Measurements from ENCODE around the gene ITGB1BP1. TPM values are rescaled to one million over a fixed set of nuclear protein-coding genes. Genes with fewer than 3 reads are reported as not detected.
A peak's percentile ranks its signal among the peaks of the same experiment; 100 is the strongest.

Gene ITGB1BP1
- total RNA-seq, 4 donors from 2014 or later, result 14.3 to 39.1 (median 32.6) TPM

DNA sequence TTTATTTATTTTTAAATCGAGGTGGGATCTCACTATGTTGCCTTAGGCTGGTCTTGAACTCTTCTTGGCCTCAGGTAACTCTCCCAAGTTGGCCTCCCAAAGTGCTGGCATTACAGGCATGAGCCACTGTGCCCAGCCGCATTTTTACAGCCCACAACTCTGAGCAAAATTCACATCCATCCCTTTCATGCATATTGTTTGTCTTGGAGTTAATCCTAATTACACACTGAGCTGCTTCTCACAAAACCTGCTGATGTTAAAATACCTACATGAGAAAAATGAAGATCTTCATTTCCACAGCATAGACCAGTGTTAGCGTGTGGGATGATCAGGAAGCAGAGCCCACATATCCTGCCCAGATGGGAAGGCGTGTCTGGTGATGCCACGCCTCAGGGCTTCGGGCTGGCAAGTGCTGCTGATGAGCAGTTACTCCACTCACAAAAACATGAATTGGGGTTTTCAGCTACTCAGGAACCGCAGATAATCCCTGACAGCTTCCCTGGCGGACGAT is 14.6 kb downstream of the ITGB1BP1 start:
- WGBS, 2 donors, result 42 to 60% methylated on average over 6 to 8 of the region's 9 CpGs
- Histone ChIP-seq H3K27me3 (no peaks in the 10 kb centered on the region), H3K9me3 (no peaks in the 10 kb centered on the region), H3K4me1 (peaks cover 0 to 36% (median 16%) of the 10 kb centered on the region in 3 donors), H3K36me3 (peaks cover 0 to 88% (median 5%) of the 10 kb centered on the region in 3 donors), H3K27ac (peak overlapping the region in 2 of 4 donors; percentile 26), H3K4me3 (no peak overlapping the region)
- DNase-seq, result no peak
- TF ChIP-seq POLR2A (IDR thresholded peaks at IDR 0.05), result no peak
- TF ChIP-seq, protein P1, sequence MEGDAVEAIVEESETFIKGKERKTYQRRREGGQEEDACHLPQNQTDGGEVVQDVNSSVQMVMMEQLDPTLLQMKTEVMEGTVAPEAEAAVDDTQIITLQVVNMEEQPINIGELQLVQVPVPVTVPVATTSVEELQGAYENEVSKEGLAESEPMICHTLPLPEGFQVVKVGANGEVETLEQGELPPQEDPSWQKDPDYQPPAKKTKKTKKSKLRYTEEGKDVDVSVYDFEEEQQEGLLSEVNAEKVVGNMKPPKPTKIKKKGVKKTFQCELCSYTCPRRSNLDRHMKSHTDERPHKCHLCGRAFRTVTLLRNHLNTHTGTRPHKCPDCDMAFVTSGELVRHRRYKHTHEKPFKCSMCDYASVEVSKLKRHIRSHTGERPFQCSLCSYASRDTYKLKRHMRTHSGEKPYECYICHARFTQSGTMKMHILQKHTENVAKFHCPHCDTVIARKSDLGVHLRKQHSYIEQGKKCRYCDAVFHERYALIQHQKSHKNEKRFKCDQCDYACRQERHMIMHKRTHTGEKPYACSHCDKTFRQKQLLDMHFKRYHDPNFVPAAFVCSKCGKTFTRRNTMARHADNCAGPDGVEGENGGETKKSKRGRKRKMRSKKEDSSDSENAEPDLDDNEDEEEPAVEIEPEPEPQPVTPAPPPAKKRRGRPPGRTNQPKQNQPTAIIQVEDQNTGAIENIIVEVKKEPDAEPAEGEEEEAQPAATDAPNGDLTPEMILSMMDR (IDR thresholded peaks at IDR 0.05), result no peak
- intact Hi-C loops (cut with DNase I), result no loop called here

DNA sequence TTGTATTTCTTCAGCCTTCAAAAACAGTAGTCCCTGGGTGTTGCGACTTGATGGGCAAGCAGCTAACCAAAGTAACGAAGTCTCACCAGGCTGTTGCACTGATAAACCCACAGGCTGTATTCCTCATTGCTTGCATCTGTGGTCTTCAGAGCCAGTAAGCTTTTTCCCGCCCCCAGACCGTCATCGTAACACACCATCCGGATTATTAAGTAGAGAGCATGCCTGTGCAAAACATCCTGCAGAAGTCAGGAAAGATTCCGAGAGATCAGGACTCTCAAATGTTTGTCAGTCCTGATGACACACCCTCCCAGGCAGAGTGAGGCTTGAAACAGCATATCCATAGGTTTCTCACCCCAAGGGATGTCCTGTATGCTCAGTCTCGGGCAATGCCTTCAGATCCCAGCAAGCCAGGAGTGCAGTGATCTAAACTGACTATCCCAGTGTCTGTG is 15.9 kb downstream of the ITGB1BP1 start:
- H3K36me3 ChIP-seq, result peaks cover 0 to 88% (median 5%) of the 10 kb centered on the region in 3 donors
- no peaks in the 10 kb centered on the region for H3K27me3 ChIP-seq
- intact Hi-C loops (cut with DNase I), result no loop called here
- H3K27ac ChIP-seq, result peak overlapping the region in 3 of 4 donors; percentile 1 to 50 (median 6)
- WGBS, 2 donors, result 32 to 48% methylated on average over 7 to 8 of the region's 8 CpGs
- TF ChIP-seq, protein P1 (IDR thresholded peaks at IDR 0.05), result no peak
- no peak for TF ChIP-seq POLR2A (IDR thresholded peaks at IDR 0.05)
- no peak for DNase-seq
- peaks cover 0 to 39% (median 16%) of the 10 kb centered on the region in 3 donors for H3K4me1 ChIP-seq
- H3K4me3 ChIP-seq, result no peak overlapping the region
- H3K9me3 ChIP-seq, result no peaks in the 10 kb centered on the region

DNA sequence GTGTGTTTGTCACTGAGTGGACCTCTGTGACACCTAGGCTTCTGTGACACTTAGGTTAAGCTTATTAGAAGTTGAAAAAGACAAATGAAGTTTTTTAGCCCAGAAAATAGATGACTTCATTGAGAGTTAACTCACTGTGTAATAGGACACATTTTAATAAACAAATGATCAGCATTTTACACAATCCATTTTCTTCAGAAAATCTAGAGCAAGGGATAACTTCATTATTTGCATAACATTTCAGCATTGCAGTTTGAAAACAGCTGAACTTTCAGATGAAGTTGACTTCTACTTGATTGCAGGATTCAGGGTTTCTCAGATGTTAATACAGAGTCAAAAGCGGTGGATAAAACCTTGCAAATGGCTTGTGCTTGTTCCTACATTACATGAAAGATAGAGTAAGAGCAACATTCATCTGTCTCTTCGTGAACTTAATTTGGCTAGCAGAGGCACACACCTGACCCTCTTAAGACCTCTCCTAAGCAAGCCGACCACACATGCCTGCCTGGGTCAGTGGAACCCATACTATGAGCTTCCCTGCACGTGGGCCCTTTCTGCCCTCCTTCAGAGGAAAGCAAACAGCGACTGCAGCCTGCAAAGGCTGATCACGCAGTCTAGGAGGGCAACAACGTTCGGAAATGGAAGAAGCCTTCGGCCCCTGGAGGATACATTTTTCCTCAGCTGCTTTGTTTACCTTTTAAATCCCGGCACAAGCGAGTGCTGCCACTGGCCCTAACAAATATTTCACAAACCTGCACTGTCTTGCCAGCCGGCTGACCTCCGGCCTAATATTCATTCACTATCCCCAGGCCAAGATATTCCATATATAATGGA is 16.6 kb downstream of the ITGB1BP1 start:
- 58 to 61% methylated on average over 13 of the region's 13 CpGs for WGBS, 2 donors
- Histone ChIP-seq H3K4me3 (no peak overlapping the region), H3K36me3 (peaks cover 0 to 88% (median 5%) of the 10 kb centered on the region in 3 donors), H3K9me3 (no peaks in the 10 kb centered on the region), H3K4me1 (peaks cover 0 to 39% (median 16%) of the 10 kb centered on the region in 3 donors), H3K27ac (peak overlapping the region in 3 of 4 donors; percentile 1 to 50 (median 6)), H3K27me3 (no peaks in the 10 kb centered on the region)
- no peak for DNase-seq
- intact Hi-C loops (cut with DNase I), result no loop called here
- TF ChIP-seq POLR2A (IDR thresholded peaks at IDR 0.05), result no peak
- TF ChIP-seq, protein P1 (IDR thresholded peaks at IDR 0.05), result no peak

DNA sequence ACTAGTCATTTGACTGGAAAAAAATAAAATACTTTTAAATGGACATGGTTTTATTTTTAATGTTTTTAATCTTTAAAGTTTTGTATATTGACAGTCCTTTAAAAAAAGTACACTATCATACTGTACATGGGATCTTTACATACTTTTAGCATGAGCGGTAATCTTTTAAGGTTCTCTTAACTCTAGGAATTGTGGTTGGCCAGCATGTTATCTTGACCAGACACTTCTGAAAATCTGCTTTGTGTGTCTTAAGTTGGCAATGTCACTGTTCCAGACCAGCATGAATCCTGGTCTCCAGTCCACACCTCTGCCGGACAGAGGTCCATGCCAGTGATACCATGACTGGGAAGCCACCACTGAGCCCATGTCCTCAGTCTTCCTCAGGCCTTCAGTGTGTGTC is 17.7 kb downstream of the ITGB1BP1 start:
- intact Hi-C loops (cut with DNase I), result no loop called here
- Histone ChIP-seq H3K4me1 (peaks cover 2 to 48% (median 16%) of the 10 kb centered on the region in 3 donors), H3K4me3 (no peak overlapping the region), H3K27me3 (no peaks in the 10 kb centered on the region), H3K27ac (peak overlapping the region in 1 of 4 donors; percentile 34), H3K9me3 (no peaks in the 10 kb centered on the region), H3K36me3 (peaks cover 0 to 88% (median 0%) of the 10 kb centered on the region in 3 donors)
- DNase-seq, result no peak
- no peak for TF ChIP-seq POLR2A (IDR thresholded peaks at IDR 0.05)
- TF ChIP-seq, protein P1 (IDR thresholded peaks at IDR 0.05), result no peak
- 96% methylated on average over 2 of the region's 2 CpGs for WGBS, 2 donors

DNA sequence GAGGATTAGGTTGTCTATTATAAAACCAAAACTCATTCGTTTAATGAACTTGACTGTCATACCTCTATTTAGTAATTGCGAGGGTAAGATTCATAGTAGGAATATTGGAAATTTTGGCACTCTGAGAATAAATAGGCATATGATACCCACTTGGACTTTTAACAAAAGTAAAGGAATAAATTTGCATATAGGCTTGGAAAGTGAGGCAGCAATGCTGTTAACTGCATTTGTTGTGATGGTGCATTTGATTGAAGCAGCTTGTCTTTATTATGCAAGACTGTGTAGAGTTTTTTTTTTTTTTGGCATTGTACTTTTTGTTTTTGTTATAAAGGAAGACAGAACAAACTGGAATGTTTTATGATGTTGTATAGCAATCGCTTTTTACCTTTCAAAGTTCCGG is 18.9 kb downstream of the ITGB1BP1 start:
- DNase-seq, result no peak
- Histone ChIP-seq H3K27ac (peak overlapping the region in 1 of 4 donors; percentile 1), H3K9me3 (no peaks in the 10 kb centered on the region), H3K4me3 (no peak overlapping the region), H3K4me1 (peaks cover 3 to 60% (median 19%) of the 10 kb centered on the region in 3 donors), H3K27me3 (no peaks in the 10 kb centered on the region), H3K36me3 (peaks cover 0 to 78% (median 0%) of the 10 kb centered on the region in 3 donors)
- intact Hi-C loops (cut with DNase I), result no loop called here
- TF ChIP-seq, protein P1 (IDR thresholded peaks at IDR 0.05), result no peak
- whole genome bisulfite sequencing, 2 donors, result 75 to 81% methylated on average over 4 of the region's 4 CpGs
